Natural killer cell treated with Interleukin-12 subunit alpha and Interleukin-12 subunit beta and Interleukin-15 and Interleukin-18, amount 100 ng/mL, for 72 hours (primary cell): ENCODE measurements around the gene SERPINA9. TPM values are rescaled to one million over a fixed set of nuclear protein-coding genes. Genes with fewer than 3 reads are reported as not detected.
"Not testable (repeated sequence)": the region's sequence is repeated elsewhere in the genome, so short reads cannot be mapped to it uniquely, and the experiment has no call there.

ENCODE experiments used
- ATAC-seq, 2 donors: fragments of 150-1000 bp; cut with Tn5 transposase in 1 of 2; sonication (Bioruptor Pico), chemical (Tn5 transposase) in 1 of 2; 2 replicates each; pipeline ENCODE4 v1.10.0; 2021
- DNase-seq: peaks from one replicate; pipeline ENCODE4 v3.0.0; 2022; ENCODE audit warnings: low spot score
- H3K27ac Mint-ChIP-seq, 2 donors: 1 replicate in 1 of 2; 2 replicates in 1 of 2; pipeline ENCODE4 v1.8.0; 2022; ENCODE audit warnings: mixed read lengths in 2 of 2, mild to moderate bottlenecking in 1 of 2, moderate library complexity in 1 of 2
- H3K27me3 Mint-ChIP-seq, 2 donors: 1 replicate in 1 of 2; 2 replicates in 1 of 2; pipeline ENCODE4 v1.8.0; 2022; ENCODE audit warnings: mixed read lengths in 2 of 2
- H3K36me3 Mint-ChIP-seq: one replicate; pipeline ENCODE4 v1.8.0; 2022; ENCODE audit warnings: mixed read lengths
- H3K4me1 Mint-ChIP-seq, 2 donors: 1 replicate in 1 of 2; 2 replicates in 1 of 2; pipeline ENCODE4 v1.8.0; 2022; ENCODE audit warnings: low read depth in 2 of 2, mixed read lengths in 2 of 2, mild to moderate bottlenecking in 1 of 2
- H3K4me3 Mint-ChIP-seq: one replicate; pipeline ENCODE4 v1.8.0; 2022; ENCODE audit warnings: mixed read lengths
- H3K9me3 Mint-ChIP-seq: 2 replicates; pipeline ENCODE4 v1.8.0; 2022; ENCODE audit warnings: mixed read lengths
- total RNA-seq, 2 donors: library from RNA; stranded (reverse); gene quantifications; one replicate each; pipeline ENCODE4 v1.2.3, GENCODE V29; 2022

The SERPINA9 gene
- total RNA-seq, 2 donors from 2014 or later, result not detected

DNA sequence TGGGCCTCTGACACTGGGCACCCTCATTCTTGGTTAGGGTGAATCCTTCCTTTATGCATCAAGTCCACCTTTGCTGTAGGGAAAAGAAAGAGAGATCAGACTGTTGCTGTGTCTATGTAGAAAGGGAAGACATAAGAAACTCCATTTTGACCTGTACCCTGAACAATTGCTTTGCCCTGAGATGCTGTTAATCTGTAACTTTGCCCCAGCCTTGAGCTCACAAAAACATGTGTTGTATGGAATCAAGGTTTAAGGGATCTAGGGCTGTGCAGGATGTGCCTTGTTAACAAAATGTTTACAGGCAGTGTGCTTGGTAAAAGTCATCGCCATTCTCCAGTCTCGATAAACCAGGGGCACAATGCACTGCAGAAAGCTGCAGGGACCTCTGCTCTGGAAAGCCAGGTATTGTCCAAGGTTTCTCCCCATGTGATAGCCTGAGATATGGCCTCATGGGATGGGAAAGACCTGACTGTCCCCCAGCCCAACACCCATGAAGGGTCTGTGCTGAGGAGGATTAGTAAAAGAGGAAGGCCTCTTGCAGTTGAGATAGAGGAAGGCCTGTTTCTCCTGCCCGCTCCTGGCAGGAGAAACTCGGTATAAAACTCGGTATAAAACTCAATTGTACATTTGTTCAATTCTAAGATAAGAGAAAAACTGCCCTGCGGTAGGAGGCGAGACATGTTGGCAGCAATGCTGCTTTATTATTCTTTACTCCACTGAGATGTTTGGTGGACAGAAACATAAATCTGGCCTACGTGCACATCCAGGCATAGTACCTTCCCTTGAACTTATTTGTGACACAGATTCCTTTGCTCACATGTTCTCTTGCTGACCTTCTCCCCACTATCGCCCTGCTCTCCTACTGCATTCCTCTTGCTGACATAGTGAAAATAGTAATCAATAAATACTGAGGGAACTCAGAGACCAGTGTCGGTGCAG is 6.4 kb upstream of the SERPINA9 start:
- not testable (repeated sequence) for H3K27ac Mint-ChIP-seq, H3K9me3 Mint-ChIP-seq, H3K4me3 Mint-ChIP-seq, ATAC-seq, DNase-seq, H3K4me1 Mint-ChIP-seq, H3K36me3 Mint-ChIP-seq
- H3K27me3 Mint-ChIP-seq, result peaks cover 15 to 17% of the 10 kb centered on the region in 2 donors

DNA sequence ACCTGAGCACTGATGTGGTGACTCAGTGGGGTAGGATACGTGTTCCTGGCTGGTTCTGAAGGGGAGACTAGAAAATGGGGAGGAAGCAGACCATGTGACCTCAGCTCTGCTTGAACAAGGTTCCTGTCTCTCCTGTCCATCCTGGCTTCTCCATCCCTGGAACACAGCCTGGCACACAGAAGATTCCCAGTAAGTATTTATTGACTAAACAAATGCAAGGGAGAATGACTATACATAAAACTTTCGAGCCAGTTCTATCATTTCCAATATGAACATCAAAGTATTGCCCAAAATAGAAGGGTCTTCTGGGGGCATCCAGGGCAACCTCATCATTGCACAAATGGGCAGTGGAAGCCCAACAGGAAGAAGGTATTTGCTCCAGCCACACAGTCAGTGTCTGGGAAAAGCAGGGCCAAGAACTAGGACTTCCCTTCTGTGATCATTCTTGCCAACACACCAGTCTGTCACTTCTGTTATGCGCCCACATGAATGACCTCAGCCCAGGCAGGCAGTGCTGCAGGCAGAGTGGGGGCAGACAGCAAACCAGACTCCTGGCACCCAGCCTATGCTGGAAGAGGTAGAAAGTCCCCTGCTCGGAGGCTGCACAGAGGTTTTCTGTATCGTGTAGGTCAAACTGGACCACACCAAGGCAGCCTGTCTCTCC is 5.6 kb upstream of the SERPINA9 start:
- H3K4me1 Mint-ChIP-seq, result peaks cover 0 to 4% of the 10 kb centered on the region in 2 donors
- no peak overlapping the region for H3K4me3 Mint-ChIP-seq
- H3K27me3 Mint-ChIP-seq, result peaks cover 15 to 17% of the 10 kb centered on the region in 2 donors
- ATAC-seq (no peak), DNase-seq (no peak)
- peaks cover 5% of the 10 kb centered on the region for H3K9me3 Mint-ChIP-seq
- no peak overlapping the region for H3K27ac Mint-ChIP-seq
- peaks cover 12% of the 10 kb centered on the region for H3K36me3 Mint-ChIP-seq

DNA sequence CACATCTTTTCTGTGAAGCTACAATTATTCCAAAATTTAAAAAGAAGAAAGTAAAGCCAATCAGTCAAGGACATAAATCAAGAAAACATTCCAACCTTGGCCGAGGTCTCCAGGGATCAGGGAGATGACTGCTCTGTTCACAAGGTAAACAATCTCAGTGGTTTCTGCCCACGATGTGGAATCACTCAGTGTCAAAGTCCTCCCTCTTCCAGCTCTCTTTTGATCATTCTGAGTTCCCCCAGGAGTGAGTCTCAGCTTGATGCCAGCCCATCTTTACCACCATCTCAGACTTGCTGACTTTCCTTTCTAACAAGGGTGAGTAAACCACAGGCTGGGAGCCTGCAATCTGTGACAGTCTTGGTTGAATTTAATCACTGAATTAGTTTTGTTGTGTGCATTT is 4.8 kb upstream of the SERPINA9 start:
- no peak overlapping the region for H3K27ac Mint-ChIP-seq
- no peak for ATAC-seq
- no peak overlapping the region for H3K4me3 Mint-ChIP-seq

DNA sequence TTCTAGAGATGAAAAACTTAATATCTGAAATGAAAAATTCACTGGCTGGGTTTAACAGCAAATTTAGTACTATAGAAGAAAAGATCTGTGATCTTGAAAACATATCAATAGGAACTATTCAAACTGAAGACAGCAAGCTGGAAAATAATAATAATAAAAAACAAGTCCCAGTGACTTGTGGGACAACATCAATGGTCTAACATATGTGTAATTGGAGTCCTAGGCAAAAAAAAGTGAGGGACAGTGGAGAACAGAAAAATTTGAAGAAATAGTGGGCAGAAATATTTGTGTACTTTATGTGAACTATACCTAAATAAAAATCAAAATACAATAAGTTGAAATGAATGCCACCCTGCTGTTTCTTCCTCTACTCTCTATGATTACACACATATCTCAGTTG is 2.4 kb upstream of the SERPINA9 start:
- H3K4me1 Mint-ChIP-seq, result no peaks in the 10 kb centered on the region
- ATAC-seq, result no peak
- H3K4me3 Mint-ChIP-seq, result no peak overlapping the region

More for the DNA sequence above, 4.8 kb upstream of the SERPINA9 start:
- peaks cover 13 to 15% of the 10 kb centered on the region in 2 donors for H3K27me3 Mint-ChIP-seq
- H3K4me1 Mint-ChIP-seq, result no peaks in the 10 kb centered on the region
- H3K36me3 Mint-ChIP-seq, result peaks cover 12% of the 10 kb centered on the region
- peaks cover 5% of the 10 kb centered on the region for H3K9me3 Mint-ChIP-seq
- DNase-seq, result no peak

DNA sequence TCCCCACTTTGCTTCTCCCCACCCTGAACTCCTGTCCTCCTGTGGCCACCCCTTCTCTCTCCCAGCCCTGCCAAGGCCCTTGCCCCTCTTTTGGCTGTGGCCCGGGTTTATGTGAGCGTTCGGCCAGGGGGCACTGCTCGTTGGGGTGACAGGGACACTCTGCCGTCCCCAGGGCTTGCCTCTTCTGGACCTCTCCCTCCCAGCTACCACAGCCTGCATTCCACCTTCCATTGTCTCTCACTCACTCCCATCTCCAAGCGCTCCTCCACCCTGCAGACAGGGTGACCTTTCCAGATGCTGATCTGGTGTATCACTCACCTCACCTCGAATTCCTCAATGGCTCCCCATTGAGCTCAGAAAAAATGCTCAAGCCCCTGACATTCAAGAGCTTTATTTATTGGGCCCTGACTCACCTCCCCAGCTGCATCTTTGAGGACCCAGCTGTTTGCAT is 1.4 kb downstream of the SERPINA9 start:
- no peak for DNase-seq
- Mint-ChIP-seq H3K36me3 (peaks cover 12% of the 10 kb centered on the region), H3K27ac (no peak overlapping the region), H3K4me1 (no peaks in the 10 kb centered on the region), H3K27me3 (peaks cover 11 to 12% of the 10 kb centered on the region in 2 donors), H3K4me3 (no peak overlapping the region), H3K9me3 (peaks cover 5% of the 10 kb centered on the region)
- no peak for ATAC-seq

More for the DNA sequence above, 2.4 kb upstream of the SERPINA9 start:
- Mint-ChIP-seq H3K27me3 (peaks cover 3 to 8% of the 10 kb centered on the region in 2 donors), H3K9me3 (peaks cover 5% of the 10 kb centered on the region), H3K27ac (no peak overlapping the region), H3K36me3 (peaks cover 12% of the 10 kb centered on the region)
- no peak for DNase-seq

DNA sequence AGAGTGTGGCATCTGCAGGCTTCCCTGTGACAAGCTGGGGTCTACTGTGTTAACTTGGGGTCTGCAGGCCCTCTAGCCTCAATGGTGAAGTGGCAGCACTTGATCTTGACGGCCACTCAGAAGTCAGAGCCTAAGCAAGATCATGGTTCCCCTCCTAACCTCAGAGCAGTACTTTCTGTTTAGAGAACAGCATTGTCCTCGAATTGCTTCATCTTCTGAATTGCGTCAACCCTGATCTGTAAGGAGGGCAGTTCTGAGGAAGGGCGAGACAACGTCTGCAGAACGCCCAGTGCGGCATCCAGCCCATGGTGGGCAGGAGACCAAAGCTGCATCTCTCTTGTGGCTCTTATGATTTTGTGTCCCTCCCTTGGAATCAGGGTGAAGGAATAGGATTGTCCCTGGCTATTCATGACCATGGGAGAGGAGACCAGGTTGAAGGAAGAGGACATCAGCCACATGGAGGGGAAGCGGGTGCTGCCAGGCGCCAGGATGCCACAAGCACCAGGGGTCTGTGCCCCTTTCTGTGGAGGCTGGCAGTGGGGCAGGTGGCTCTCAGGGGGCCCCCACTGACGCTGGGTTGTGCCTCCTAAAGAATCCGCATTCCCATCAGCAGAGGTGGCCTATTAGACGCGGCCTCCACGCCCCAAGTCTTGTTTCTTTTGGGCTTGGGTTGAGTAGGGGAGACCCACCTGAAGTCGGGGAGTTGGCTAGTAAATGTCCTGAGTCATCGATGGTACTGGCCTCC is 2.2 kb downstream of the SERPINA9 start:
- Mint-ChIP-seq H3K4me1 (no peaks in the 10 kb centered on the region), H3K27ac (no peak overlapping the region), H3K27me3 (peaks cover 11 to 12% of the 10 kb centered on the region in 2 donors), H3K9me3 (peaks cover 3% of the 10 kb centered on the region), H3K4me3 (no peak overlapping the region), H3K36me3 (peaks cover 10% of the 10 kb centered on the region)
- ATAC-seq (no peak), DNase-seq (no peak)

DNA sequence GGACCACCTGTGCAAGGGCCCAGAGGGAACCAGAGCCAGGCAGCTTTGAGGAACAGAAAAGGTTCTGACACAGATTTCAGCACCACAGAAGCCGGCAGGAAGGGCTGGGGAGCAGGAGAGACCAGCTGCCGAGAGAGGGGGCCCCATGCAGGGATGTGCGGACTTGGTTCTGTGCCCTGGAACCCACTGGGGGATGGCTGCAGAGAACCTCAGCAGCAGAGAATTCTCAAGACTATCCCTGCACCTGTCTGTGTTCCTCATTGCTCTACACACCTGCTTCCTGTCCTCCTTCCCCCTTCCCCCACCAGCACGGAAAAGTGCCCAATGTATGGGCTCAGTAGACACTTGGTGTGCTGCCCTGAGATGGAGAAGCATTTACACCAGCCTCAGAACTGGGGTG is 3.2 kb downstream of the SERPINA9 start:
- Mint-ChIP-seq H3K4me1 (no peaks in the 10 kb centered on the region), H3K36me3 (peaks cover 6% of the 10 kb centered on the region), H3K27me3 (peaks cover 13 to 17% of the 10 kb centered on the region in 2 donors), H3K27ac (no peak overlapping the region), H3K4me3 (no peak overlapping the region), H3K9me3 (peaks cover 3% of the 10 kb centered on the region)
- DNase-seq (no peak), ATAC-seq (no peak)

DNA sequence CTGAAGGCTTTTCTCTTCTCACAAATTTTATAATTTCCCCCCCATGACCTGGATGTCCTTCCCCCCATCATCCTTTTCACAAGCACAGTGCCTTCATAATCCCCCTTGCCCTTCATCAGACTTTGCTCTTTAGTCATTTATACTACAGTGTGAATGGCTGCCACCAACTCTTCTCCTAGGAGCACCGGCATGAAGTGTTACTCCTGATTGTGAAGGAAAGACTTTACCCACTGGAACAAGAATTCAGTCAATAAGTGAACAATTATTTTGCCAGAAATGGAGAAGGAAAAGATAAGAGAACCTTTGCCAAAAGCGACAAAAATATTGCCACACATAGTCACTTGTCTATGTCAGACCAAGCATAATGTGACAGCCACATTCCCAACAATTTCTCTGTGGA is 5.0 kb downstream of the SERPINA9 start:
- no peaks in the 10 kb centered on the region for H3K36me3 Mint-ChIP-seq
- H3K27ac Mint-ChIP-seq, result no peak overlapping the region
- peaks cover 18 to 30% of the 10 kb centered on the region in 2 donors for H3K27me3 Mint-ChIP-seq
- DNase-seq, result no peak
- no peaks in the 10 kb centered on the region for H3K4me1 Mint-ChIP-seq
- no peak for ATAC-seq
- H3K4me3 Mint-ChIP-seq, result no peak overlapping the region
- H3K9me3 Mint-ChIP-seq, result peaks cover 4% of the 10 kb centered on the region

DNA sequence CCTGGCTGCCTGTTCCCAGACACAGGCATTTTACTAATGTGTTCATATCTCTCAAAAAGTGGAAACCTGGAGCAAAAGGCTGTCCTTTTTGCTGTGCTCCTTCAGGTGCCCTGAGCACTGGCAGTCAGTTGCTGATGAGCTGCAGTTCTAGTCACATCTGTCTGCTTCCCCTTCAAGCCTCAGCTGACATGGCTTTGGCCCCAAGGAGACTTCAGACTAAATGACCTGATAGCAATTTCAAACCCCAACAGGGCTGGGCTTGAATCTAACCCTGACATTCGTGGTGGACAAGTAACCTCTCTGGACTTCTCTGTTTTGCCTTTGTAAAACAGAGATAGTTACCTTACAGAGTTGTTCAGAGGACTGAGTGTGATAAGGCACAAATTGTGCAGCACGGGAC is 5.7 kb downstream of the SERPINA9 start:
- H3K4me1 Mint-ChIP-seq, result no peaks in the 10 kb centered on the region

DNA sequence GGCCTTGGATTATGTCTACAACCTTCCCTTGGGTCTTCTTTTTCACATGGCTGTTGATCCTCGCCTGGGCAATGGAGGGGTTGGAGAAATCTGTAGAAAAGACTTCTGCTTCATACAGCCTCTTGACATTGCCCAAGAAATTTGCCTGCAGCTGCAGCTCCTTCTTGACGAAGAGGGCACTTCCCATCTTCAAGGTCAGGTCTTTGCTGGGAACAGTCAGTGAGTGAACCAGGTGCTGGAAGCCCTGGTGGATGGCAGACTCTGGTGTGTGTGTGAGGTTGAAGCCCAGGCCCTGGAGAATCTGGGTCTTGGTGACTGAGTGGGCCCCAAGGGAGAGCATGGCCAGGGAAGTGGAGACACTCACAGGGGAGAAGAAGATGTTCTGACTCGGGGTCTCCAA is 6.7 kb downstream of the SERPINA9 start:
- H3K4me3 Mint-ChIP-seq, result no peak overlapping the region
- no peaks in the 10 kb centered on the region for H3K4me1 Mint-ChIP-seq
- peaks cover 4% of the 10 kb centered on the region for H3K9me3 Mint-ChIP-seq
- H3K27me3 Mint-ChIP-seq, result peaks cover 18 to 31% of the 10 kb centered on the region in 2 donors
- ATAC-seq (no peak), DNase-seq (no peak)
- H3K36me3 Mint-ChIP-seq, result no peaks in the 10 kb centered on the region
- H3K27ac Mint-ChIP-seq, result no peak overlapping the region

More for the DNA sequence above, 5.7 kb downstream of the SERPINA9 start:
- no peaks in the 10 kb centered on the region for H3K36me3 Mint-ChIP-seq
- no peak for DNase-seq
- H3K27me3 Mint-ChIP-seq, result peaks cover 18 to 31% of the 10 kb centered on the region in 2 donors
- H3K9me3 Mint-ChIP-seq, result peaks cover 4% of the 10 kb centered on the region
- H3K27ac Mint-ChIP-seq, result no peak overlapping the region
- no peak overlapping the region for H3K4me3 Mint-ChIP-seq
- no peak for ATAC-seq

DNA sequence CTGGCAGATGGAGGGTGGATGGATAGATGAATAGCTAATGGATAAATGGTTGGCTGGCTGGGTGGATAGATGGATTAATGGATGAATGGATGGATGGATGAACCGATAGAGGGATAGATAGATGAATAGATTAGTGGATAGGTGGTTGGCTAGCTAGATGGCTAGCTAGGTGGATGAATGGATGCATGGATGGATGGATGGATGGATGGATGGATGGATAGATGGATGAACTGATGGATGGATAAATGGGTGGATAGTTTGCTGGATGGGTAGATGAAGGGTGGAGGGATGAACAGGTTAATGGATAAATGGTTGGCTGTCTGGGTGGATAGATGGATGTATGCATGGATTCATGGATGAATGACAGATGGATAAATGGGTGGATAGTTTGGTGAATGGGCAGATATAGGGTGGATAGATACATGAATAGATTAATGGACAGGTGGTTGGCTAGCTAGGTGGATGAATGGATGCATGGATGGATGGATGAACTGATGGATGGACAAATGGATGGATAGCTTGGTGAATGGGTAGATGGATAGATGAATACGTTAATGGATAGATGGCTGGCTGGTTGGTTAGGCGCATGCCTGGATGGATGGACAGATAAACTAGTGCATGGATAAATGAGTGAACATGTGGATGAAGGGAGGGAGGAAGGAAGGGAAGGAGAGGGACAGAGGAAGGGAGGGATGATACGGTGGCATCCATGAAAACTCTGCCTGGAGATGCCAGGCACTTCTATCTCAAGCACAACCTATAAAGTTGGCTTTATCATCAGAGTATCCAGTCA is 8.1 kb downstream of the SERPINA9 start:
- DNase-seq (no peak), ATAC-seq (no peak)
- Mint-ChIP-seq H3K27ac (no peak overlapping the region), H3K36me3 (no peaks in the 10 kb centered on the region), H3K4me3 (no peak overlapping the region), H3K9me3 (peaks cover 4% of the 10 kb centered on the region), H3K27me3 (peaks cover 18 to 31% of the 10 kb centered on the region in 2 donors), H3K4me1 (no peaks in the 10 kb centered on the region)

DNA sequence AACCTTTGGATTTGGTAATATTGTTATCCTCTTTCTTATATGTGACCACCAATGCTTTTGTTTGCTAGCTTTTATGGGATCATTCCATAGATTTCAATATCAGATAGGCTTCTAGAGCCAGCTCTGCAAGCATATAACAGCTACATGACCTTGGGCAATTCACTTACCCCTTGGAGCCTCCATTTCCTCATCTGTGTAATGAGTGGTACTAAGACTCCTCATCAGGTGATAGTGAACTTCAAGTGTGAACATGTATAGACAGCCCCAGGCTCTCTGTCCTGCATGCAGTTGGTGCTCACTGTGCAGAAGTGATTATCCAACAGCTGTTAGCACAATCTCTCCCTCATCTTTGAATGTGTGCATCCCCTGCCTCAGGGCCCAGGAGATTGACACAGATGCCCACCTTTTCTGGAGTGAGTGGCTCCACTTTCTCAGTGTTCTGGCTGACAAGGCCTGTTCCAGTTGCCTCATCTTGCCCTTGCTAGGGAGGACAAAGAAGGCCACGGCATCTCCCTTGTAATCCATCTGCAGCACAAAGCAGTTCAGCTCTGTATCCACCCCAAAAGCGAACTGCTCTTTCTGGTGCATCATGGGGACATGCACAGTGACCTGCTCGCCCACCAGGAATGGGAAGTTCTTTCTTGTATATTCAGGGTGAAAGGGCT is 9.2 kb downstream of the SERPINA9 start:
- no peak overlapping the region for H3K4me3 Mint-ChIP-seq
- no peaks in the 10 kb centered on the region for H3K36me3 Mint-ChIP-seq
- no peak overlapping the region for H3K27ac Mint-ChIP-seq

More for the DNA sequence above, 9.2 kb downstream of the SERPINA9 start:
- Mint-ChIP-seq H3K27me3 (peaks cover 14 to 29% of the 10 kb centered on the region in 2 donors), H3K9me3 (peaks cover 4% of the 10 kb centered on the region), H3K4me1 (no peaks in the 10 kb centered on the region)
- no peak for ATAC-seq
- DNase-seq, result no peak
